GM12892 (cell line): Measurements from ENCODE around the gene CDH13.

Experiments
- POLR2A ChIP-seq: IDR thresholded peaks from 2 replicates; pipeline ENCODE4 v1.6.1; 2011; ENCODE audit warnings: low read depth, low read length, control low read depth
- POLR2AphosphoS5 ChIP-seq: IDR thresholded peaks from 2 replicates; pipeline ENCODE4 v1.6.1; 2011; ENCODE audit warnings: low read depth, low read length, control low read depth

DNA sequence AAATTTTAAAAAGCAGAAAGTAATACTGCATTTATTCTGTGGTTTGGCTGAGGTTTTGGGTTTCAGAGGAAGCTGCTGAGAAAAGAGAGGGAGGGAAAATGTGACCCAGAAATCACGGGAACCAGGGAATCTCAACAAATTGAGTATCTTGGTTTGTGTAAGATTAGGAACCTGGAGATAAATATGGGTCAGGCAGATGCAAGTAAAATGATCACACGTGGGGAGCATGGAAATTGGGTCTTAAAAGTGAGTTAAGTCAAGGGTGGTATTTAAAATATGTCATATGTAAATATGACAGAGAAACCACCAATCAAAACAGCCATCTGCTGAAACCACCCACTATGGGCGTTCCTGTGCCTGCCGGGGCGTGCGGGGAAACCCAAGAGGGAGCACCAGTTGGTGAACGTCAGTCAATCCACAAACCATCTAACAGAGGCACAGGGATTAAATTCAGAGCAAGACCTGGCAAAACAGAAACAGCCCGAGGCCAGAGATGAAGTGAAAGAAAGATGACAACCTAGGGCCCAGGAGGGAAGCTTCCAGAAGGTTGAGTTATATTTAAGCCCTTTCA is 33.4 kb downstream of the CDH13 start:
- TF ChIP-seq POLR2A (no peak), POLR2AphosphoS5 (no peak)
